ENCODE results near the gene ARHGEF39.

Gene ARHGEF39

GRCh38 chr9:35700031-35700430 lies 35.0 kb upstream of the ARHGEF39 start:
- TF ChIP-seq CTCF (IDR thresholded peaks at IDR 0.05; ENCODE audit: low read depth, low read length, missing control alignments) = no peak
- H3K4me3 ChIP-seq (ENCODE audit: low read depth, low read length) = no peak overlapping the region
- DNase-seq (ENCODE audit: low read depth) = no peak

GRCh38 chr9:35698231-35698630 lies 33.2 kb upstream of the ARHGEF39 start:
- DNase-seq (ENCODE audit: low read depth) = no peak
- TF ChIP-seq CTCF (IDR thresholded peaks at IDR 0.05; ENCODE audit: low read depth, low read length, missing control alignments) = no peak
- H3K4me3 ChIP-seq (ENCODE audit: low read depth, low read length) = no peak overlapping the region

- no peak for DNase-seq (ENCODE audit: low read depth)
- TF ChIP-seq CTCF (IDR thresholded peaks at IDR 0.05; ENCODE audit: low read depth, low read length, missing control alignments) = no peak
These were observed 32.5 kb upstream of the ARHGEF39 start for GRCh38 chr9:35697486-35697885.

GRCh38 chr9:35696520-35697215 lies 31.7 kb upstream of the ARHGEF39 start:
- peak; percentile 33 for DNase-seq (ENCODE audit: low read depth)
- no peak overlapping the region for H3K4me3 ChIP-seq (ENCODE audit: low read depth, low read length)
- peak; percentile 99 for TF ChIP-seq CTCF (IDR thresholded peaks at IDR 0.05; ENCODE audit: low read depth, low read length, missing control alignments)

More at GRCh38 chr9:35697486-35697885, 32.5 kb upstream of the ARHGEF39 start:
- H3K4me3 ChIP-seq (ENCODE audit: low read depth, low read length) = no peak overlapping the region

- DNase-seq (ENCODE audit: low read depth) = no peak
- H3K4me3 ChIP-seq (ENCODE audit: low read depth, low read length) = no peak overlapping the region
- no peak for TF ChIP-seq CTCF (IDR thresholded peaks at IDR 0.05; ENCODE audit: low read depth, low read length, missing control alignments)
These were observed 31.0 kb upstream of the ARHGEF39 start for GRCh38 chr9:35695943-35696401.

GRCh38 chr9:35691757-35692301 lies 26.8 kb upstream of the ARHGEF39 start:
- TF ChIP-seq CTCF (IDR thresholded peaks at IDR 0.05; ENCODE audit: low read depth, low read length, missing control alignments) = no peak
- H3K4me3 ChIP-seq (ENCODE audit: low read depth, low read length) = no peak overlapping the region
- DNase-seq (ENCODE audit: low read depth) = no peak

GRCh38 chr9:35691334-35691650 lies 26.3 kb upstream of the ARHGEF39 start:
- peak overlapping the region; percentile 66 for H3K4me3 ChIP-seq (ENCODE audit: low read depth, low read length)
- DNase-seq (ENCODE audit: low read depth) = no peak
- TF ChIP-seq CTCF (IDR thresholded peaks at IDR 0.05; ENCODE audit: low read depth, low read length, missing control alignments) = no peak
